GM12875 (cell line): ENCODE measurements around the gene LKAAEAR1.

Experiments
- H3K4me3 ChIP-seq: one replicate; pipeline ENCODE4 v1.5.1; 2011; ENCODE audit warnings: low read depth, low read length, control low read depth
- TF ChIP-seq, protein P1 (sequence below): IDR thresholded peaks from 2 replicates; pipeline ENCODE4 v1.5.1; 2011; ENCODE audit warnings: low read depth, mild to moderate bottlenecking, control low read depth, inconsistent platforms, low read length, moderate library complexity, borderline replicate concordance; ENCODE audit not compliant: insufficient read depth

Gene LKAAEAR1

GRCh38 chr20:64049060-64049877 is 34.9 kb downstream of the LKAAEAR1 start, which contains the start of gene SOX18:
Gene SOX18, minus strand, starts transcription at chr20:64049639. Its CDS starts 123 bp downstream, at chr20:64049516.
- TF ChIP-seq, protein P1, sequence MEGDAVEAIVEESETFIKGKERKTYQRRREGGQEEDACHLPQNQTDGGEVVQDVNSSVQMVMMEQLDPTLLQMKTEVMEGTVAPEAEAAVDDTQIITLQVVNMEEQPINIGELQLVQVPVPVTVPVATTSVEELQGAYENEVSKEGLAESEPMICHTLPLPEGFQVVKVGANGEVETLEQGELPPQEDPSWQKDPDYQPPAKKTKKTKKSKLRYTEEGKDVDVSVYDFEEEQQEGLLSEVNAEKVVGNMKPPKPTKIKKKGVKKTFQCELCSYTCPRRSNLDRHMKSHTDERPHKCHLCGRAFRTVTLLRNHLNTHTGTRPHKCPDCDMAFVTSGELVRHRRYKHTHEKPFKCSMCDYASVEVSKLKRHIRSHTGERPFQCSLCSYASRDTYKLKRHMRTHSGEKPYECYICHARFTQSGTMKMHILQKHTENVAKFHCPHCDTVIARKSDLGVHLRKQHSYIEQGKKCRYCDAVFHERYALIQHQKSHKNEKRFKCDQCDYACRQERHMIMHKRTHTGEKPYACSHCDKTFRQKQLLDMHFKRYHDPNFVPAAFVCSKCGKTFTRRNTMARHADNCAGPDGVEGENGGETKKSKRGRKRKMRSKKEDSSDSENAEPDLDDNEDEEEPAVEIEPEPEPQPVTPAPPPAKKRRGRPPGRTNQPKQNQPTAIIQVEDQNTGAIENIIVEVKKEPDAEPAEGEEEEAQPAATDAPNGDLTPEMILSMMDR: no peak
- no peak within 1 kb of the TSS for H3K4me3 ChIP-seq

GRCh38 chr20:64048402-64049044 is 35.7 kb downstream of the LKAAEAR1 start:
- TF ChIP-seq, protein P1: no peak
- no peak overlapping the region for H3K4me3 ChIP-seq

GRCh38 chr20:64047968-64048401 is 36.2 kb downstream of the LKAAEAR1 start:
- TF ChIP-seq, protein P1: no peak
- H3K4me3 ChIP-seq: no peak overlapping the region

- TF ChIP-seq, protein P1: no peak
- H3K4me3 ChIP-seq: no peak overlapping the region
These were observed 37.2 kb downstream of the LKAAEAR1 start for GRCh38 chr20:64047046-64047389.

DNA sequence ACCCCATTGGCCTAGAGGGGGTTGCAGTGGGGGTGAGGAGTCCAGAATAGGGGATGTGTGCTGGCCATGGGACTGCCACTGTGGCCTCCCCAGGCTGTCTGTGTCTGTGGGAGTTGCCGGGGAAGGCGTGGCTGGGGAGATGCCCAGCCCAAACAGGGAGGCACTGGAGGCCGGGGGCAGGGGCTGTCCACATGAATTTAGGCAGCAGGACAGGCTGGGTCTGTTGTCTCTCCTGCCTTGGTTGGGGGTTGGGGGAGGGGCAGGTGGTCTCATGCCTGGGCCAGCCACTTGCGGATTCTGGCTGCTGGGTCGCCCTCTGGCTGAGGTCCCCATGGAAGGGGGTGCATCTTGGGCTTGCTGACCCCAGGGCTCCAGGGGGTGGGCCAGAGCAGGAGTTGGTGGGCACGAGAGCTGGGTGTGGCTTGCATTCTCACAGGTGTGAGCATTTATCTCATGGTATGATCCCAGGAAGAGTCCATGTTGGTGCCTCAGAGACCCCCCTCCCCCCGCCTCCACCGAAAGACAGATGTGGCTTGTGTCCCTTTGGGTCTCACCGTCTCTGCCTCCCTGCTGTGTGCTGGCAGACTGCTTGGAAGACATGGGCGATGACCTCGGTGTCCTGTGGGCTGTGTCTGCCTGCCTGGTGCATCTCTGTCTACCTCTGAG is 38.7 kb downstream of the LKAAEAR1 start:
- no peak overlapping the region for H3K4me3 ChIP-seq
- TF ChIP-seq, protein P1: no peak

DNA sequence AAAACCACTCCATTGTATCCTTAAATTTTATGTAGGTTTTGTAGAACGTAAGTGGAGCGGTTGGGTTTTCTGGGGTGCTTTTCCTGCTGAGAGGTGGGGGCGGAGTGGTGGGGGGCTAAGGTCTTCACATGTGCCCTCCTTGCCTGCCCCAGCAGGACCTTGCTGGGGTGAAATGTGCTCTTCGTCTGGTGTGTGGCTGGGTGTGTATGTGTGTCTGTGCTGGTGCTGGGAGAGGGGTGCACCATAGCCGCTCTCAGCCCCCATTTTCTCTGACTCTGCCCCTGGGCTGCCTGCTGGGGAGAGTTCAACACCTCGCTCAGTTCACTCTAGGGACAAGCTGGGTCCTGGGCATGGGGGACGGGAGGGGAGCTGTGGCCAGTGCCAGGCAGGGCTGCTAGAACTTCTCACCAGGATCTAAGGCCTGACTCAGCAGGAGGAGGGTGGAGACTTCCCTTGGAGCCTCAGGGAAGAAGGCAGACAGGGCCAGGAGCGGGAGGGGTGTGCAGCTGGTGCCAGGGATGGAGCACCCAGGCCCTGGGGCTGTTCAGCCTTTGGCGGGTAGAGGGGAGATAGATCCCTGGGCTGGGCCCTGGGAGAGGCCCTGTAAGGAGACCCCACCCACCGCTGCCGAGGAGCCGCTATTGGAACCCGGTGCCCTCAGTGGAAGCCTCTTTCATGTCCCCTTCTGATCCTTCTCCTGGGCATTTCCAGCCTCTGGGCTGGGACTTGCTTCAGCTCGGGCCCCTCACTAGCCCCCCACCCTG is 39.5 kb downstream of the LKAAEAR1 start:
- no peak overlapping the region for H3K4me3 ChIP-seq
- TF ChIP-seq, protein P1: no peak
